Activated naive CD4-positive, alpha-beta T cell (primary cell): ENCODE data around the gene CRB2.

Experiments used
- DNase-seq, 4 experiments: peaks; one replicate each; lab custom pipeline; 2025; lab: John Stamatoyannopoulos, UW

The CRB2 gene

DNA sequence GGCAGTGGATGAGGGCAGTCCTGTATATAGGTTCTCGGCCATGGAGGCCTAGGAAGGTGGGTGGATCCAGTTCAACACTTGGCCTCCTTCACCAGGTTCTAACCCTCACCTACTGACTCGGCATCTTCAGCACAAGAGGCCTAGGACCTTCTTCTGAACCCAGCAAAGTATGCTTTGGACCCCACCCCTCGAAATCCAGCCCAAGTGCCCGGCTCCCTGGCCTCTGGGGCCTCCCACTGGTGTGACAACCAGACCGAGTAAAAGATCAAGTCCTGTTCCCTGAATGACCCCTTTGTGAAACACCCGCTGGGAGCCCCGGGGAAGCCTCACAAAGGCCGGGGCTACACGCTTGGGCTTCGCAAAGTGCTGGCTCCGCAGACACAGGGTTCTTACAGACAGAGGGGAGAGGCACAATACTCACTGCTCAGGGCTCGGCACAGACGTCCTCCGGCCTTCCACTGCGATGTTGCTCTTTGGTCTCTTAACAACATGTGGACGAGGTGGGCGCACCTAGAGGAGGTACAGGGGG, 47.0 kb downstream of the CRB2 start:
- DNase-seq = no peak

DNA sequence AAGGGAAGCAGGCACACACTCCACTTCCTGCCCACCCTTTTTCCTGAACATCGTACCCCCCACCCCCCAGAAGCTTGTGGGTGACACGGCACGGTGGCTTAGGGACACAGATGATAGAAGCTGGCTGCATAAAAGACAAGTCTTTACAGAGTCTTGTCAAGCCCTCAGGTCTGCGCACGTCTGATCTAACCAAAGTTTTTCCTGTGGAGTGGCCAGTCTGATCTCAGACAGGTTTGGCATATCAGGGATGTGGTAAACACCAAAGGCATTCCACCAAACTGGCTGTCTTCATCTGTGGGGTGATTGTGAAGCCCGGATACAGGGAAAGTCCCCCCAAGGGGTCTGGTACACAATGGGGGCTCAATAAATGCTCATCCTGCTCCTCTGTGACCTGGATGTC, 50.0 kb downstream of the CRB2 start:
- DNase-seq = no peak

DNA sequence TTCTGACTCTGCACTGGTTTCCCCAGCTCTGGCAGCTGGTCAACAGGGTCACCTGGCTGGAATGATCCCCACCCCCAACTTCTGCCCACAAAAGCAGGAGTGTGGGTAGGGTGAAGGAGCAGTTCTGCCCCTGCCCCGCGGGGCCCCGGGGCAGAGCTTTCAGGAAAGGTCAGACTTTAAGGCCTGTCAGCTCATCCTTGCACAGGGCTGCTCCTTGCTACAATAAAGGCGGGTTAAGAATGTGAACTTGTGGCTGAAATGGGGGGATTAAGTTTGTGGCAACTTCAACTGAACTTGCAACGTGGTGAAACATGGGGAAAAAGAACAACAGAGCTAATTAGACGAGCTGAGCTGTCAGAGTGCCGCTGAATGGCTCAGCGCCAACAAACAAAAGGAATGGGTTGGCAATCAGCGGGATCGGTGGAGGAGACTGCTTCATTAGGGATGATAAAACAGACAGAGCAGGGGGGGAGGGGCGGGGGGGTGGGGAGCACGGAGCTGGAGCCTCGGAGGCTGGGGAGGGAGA, 50.8 kb downstream of the CRB2 start:
- no peak for DNase-seq

DNA sequence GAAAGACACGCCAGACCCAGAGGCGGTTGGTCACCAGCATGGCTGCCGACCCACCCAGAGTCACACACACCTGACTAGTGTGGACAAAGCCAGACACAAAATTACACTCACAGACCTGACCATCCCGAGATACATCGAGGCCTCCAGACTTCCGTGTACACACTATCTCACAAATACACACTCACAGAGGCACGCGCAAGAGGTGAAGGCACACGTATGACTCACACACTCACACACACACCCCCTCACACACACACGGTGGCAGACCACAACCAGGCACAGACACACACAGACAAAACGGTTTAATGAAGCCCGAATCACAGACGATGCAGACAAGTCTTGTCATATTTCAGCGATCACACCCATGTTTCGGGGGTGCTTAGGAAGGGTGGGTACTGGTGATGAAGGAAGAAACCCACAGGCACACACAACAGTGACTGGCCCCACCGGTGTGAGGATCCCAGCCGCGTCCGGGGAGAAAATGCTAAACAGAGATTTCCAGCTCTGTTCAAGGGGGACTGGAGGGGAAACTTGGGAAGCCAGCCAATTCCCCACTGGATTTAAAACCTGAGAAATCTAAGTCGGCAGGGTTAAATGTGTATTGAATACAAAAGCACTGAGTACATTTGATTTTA, 51.3 kb downstream of the CRB2 start:
- DNase-seq = no peak

DNA sequence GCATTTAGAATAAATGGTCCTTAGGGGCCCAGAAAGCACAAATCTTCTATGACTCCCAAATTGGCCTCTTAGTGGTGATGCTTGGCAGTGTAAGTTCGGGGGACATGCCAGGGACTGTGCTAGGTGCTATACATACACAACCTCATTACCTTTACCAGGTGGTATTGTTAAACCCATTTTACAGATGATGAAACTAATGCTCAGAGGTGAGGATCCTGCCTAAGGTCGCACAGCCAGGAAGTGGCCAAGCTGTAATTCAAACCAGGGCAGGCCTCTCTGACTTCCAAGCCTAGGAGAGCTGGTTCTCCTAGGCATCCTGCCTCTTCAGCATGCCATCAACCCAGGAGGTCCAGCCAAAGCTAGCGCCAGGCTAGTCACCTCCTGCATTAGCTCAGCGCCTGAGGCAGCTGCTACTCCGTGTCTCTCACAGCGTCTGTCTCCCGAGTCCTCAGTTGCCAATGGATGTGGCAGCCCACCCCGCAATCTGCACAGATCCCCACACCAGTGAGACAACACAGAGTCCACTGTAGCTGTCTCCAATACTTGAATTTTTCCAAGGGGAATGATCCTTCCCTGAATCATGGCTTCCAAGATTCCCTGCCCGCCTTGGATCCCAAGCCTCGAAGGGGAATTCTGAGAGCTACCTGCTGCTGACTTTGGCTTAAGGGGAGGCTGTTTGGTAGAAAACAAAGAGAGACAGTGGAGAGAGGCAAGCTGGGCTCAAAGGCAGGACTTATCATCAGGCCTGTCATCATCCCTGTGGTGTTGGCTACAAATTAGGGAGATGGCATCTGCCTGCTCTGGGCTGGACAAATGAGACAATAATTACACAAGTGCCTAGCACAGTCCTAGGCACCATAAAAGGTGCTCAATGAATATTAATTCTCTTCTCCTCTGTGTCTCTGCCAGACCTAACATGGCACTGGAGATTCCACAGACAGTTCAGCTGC, 52.6 kb downstream of the CRB2 start:
- DNase-seq = no peak

DNA sequence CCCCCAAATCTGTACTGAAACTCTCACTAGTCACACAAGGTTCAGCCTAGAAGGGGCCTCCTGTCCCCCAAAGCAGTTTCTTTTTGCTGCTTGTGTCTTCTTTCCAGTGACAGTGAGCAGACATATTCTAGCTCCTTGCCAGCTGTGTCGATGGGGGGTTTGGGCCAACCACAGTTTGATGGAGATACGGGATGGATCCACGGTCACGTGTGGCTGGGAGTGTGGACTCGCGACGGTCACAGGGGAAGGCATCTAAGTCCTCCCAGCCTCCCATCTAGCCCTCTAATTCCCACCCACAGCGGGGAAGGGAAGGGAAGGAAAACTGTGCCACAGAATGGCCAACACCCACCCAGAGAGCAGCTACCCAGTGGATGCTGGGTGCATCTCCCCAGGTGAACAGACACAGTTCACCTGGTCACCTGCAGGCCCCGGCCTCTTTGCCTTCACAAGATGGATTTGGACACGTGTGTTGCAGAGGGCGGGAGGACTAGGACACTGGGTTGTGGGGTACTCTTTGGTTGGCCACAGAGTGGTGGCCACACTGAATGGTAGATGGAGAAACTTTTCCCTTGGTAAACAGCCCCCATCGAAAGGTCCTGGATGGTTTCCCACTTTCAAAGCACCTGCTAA, 54.4 kb downstream of the CRB2 start:
- DNase-seq = no peak

DNA sequence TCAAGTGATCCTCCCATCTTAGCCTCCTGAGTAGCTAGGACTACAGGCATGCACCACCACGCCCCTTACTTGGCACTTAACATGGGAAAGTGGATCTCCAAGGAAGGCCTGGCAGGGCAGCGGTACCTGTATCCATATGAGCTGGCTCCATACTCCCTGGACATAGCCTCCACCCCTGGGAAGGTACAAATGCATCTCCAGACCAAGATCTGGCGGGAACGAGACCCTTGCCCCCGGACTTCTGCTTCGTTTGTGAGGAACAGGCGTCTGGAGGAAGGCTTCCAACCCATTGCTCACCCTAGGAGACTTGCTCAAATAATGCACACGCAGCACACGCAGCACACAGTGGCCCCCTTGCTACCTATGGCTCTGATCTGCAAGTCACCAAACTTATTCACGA, 55.2 kb downstream of the CRB2 start:
- no peak for DNase-seq

DNA sequence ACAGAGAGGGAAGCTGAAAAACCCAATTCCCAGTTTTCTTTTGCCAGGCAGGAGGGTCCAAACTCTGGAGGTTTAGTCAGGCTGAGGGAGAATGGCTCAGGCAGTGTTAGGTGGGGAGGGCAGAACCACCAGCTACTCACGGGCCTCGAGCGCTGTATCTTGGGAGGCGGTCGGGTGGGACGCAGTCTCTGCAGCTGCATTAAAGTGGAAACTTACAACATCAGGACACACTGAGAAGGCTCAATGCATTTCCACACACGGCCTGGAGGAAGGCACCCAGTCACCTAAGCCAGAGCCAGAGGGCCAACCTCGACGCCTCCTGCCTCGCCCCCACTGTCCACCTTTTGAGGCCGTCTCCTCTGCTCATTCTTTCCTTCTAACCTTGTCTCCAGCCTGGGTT, 55.6 kb downstream of the CRB2 start:
- DNase-seq = no peak

DNA sequence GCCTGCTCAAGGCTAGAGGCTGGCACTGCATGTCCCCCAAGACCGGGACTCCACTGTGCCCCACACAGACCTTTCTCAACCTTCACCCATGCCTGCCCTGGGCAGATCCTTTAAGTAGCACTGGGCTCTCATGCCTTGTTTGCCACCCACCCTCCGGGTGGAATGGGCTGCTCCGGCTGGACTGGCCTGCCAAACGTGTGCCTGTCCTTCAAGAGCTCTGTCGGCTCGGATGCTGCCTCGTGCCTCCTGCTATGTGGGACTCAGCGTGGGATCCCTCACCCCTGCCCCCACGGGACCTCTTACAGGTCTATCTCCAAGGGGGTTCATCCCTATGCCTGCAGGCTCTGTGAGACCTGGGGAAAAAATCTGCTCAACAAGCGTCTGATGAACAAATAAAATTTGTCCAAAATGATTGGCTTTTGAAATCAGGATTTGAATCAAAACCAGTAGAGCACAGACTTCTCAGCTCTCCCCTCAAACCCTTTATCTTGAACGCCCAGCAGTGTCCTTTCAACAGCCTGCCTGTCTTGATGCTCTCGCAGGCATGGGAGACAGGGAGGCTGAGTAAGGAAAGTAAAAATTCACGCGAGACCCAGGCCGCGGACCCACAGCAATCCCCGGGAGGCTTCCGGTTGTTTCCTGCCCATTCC, 56.3 kb downstream of the CRB2 start:
- no peak for DNase-seq

DNA sequence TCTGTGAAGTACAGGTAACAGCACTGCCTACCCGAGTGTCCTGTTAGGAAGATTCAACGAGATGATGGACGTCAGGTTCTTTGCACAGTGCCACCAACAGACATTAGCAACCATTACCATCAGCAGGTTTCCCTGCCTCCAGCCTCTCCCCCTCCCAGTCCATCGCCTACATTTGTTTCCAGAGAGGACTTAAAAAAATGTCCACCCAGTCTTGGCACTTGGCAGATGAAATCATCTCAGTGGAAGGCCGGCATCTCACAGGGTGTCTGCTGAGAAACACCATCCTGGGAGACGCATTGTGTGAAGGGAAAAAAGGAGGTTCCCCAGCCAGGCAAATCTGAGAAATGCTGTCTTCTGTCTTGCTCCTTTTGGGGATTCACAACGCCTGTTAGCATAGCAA, 58.2 kb downstream of the CRB2 start:
- no peak for DNase-seq

DNA sequence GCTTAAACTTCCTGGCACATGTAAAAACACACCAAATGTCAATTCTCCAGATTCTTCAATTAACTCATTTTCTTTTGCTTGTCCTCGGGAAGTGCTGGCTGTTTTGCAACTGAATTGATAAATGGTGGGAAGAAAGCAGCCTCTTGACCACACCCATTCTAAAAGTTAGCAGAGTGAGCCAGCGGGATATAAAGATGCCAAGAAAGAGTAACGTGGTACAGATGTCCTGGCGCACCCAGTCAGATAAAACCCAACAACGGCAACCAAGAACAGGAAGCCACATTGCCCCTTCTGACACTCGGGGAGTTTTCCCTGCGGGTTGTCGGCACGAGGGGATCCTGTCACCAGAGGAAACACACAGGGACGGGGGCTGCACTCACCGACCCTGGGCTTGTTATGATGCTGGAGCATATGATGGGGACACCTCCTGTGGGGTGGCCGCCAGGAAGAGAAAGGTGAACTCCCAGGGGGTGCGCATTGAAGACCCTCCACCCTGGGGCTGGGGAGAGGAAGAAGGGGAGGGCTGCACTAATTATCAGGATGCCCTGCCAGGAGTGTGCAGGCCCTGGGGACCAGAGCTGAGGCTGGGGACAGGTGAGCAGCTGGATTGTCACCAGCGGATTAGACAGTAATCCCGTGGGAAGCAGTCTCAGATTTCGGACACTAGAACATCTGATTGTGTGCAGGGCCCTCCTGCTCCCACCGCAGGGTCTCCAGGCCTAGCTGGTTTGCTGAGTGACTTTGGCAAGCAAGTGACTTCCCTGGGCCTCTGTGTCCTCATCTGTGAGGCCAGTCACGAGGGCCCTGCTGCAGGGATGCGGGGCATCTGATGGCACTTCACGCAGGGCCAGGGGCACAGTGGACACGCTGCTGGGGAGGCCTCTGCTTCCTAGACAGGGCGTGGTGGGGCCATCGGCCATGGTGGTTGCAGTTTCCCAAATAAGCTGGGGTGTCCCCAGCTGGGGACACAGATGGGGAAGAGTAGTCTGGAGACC, 59.2 kb downstream of the CRB2 start:
- DNase-seq = no peak

DNA sequence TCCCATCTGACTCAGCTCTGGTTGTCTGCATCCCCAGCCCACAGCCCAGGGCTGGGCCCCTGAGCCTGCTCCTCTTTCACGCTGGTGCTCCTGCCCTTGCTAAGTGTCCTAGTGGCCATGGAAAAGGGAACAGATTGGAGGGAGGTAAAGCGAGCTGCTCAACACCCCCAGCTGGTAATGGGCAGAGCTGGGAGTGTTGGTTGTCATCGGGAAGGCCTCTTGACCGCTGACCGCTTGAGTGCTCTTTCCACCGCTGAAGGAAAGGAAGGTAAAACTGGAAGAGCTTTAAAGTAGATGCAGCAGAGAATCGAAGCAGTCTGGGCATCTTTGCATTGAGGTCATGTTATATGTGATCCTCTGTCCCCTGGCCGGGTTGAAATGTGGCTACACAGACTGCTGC, 60.2 kb downstream of the CRB2 start:
- DNase-seq = no peak

DNA sequence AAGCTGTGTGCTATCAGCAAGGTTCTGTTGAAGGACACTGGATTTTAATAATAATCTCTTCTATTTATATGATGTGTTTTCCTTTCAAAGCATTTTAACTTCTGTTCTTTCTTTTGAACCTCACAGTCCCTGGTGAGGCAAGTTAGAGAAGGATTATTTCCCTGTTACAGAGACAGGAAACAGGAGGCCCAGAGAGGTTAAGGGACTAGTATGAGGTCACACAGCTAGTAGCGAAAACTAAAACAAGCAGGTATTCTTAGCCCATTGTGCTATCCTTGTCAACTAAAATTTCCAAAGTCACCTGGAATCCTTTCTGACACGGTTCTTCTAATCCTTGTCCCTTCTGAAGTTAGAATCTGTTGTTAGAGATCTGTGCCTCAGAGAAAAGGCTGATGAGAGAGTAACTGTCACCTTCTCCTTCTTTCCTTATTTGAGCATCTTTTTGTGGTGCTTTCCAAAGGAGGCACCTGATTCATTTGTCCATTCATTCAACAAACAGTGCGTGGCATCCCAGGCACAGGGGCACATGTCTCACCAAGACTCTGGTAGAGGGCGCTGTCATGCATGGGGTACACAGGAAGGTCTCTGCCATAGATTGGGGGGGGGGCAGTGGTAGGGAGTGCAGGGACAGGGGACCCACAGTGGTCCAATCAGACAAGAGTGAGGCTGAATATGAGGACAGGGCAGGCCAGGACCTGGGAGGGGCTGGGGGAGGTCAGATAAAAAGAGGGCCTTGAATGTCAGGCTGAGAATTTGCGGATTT, 61.5 kb downstream of the CRB2 start:
- no peak for DNase-seq

DNA sequence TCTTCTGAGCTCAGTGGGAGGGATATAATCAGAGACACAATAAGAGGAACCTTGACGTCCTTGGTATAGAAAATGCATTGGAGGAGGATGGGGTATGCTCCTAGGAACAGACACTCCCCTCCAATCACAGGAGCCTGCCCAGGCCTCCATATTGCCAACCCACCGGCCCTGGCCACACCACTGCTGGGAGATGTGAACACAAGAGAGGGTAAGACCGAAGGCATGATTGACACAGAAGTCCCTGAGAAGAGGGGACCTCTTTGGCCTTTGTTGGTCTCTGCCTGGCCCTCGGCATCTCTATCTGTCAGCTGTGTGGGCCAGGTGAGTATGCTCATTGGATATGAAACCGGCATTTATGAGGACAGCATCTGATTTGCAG, 62.0 kb downstream of the CRB2 start:
- DNase-seq = no peak

DNA sequence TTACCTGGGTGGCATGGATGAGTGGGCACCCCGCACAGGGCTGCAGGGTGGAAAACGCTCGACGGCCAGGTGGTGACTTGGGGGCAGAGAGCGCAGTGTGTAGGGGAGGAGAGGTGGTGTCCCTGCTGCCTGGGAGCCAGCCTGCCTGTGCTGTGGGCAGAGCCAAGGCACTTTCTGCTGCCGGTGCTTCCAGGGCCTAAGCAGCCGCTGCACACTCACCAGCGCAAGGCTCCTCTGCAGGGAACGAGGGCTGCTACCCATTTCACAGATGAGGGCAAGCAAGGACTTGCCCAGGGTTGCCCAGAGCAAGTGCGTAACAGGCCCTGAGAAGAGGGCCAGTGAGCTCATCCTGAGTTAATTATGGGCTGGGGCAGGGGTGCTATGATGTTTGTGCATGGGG, 62.5 kb downstream of the CRB2 start:
- no peak for DNase-seq

DNA sequence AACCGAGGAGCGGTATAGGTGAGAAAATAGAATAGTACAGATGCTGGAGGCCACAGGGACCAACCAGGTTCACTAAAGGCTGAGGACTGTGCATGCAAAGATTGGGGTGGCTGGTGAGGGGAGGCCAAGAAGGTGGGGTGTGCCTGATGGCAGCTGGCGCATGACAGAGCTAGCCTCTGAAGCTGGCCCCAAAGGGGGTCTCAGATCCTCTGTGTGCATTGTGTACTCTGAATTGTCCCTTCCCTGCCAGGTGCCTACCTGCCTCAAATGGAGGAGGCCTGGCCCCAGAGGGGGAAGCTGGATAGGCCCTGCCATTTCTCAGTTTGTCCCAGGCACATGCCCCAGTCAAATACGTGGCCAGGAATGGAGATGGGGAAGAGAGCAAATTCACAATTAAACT, 63.1 kb downstream of the CRB2 start:
- no peak for DNase-seq

DNA sequence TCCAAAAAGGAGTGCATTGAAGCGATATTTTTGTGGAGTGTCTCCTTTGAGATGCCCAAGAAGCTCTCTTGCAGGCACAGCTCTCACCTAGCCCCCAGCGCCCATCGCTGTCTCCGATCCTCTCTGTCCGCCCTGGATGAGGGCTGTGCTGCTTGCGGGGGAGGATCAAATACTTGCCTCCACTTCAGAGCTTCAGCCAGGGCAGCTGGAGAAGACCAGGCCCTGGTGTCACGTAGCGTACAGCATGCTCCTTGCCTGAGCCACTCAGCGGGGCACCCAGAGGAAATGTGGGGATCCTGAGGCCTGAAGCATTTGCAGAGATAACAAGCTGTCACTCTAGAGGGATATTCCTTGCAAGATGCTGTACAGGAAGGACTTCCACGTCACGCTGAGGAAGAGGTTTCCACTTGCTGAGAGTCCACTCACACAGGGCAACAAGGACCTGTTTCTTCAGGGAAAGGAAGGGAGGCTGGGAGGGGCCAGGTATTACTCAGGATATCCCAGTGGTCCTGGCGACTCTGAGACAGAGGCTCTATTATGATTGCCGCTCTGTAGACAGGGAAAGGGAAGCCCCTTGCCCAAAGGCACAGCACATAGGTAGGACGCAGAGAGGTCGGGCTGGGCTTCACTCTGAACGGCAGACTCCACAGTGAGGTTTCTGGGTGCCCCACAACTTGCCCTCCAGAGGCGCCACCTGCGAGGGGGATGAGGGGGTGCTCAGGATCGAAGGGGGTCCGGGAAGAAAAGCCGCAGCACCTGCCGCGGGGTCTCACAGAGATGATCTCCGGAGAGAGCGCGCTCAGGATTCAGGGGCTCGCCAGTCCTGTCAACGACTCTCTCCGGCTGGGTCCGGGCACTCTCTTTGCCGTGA, 64.0 kb downstream of the CRB2 start:
- no peak for DNase-seq

DNA sequence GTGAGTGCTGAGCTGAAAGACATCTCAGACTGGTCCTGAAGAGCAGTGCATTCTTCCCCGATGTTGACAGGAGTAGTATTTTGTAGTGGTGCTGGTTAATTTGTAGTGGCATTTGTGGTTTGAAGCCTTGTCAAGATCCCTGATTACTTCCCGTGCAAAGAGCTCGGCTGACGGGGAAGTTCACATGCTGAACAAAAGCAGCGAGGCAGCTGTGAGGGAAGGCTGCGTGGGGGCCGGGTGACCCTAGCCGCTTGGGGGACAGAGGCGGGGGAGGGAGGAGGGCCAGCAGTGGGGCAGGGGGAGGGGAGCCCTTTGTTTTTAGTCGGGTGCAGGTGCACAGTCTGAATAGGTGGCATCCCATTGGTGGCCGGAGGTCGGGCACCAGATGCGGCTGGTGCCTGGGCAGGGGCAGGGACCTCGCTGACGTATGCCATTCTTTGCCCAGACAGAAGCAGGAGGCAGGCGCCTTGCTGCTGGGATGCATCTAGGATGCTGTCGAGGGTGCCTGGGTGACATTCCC, 64.7 kb downstream of the CRB2 start:
- DNase-seq = no peak

DNA sequence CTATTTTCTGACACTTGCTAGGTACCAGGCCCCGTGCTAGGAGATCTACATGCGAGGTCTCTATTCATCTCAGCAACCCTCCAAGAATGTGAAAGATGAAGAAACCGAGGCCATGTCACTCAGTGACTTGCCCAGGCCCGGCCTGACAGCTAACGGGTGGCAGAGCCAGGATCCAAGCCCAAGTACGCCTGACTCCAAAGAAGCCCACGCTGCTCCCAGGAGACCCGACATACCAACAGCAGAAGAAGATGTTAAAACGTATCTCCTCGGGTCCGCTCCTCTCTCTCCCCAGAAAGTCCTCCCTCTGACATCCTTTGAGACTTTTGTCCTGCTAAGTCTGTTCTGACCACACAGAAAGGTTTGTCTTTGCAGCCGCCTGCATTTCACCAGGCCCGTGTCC, 65.2 kb downstream of the CRB2 start:
- DNase-seq = no peak
